ENCODE results near the gene JADE1.

GRCh38 chr4:128837198-128837597 lies 27.7 kb downstream of the JADE1 start:
- no peak for TF ChIP-seq ZNF274 (IDR thresholded peaks at IDR 0.05; ENCODE audit: low read depth, low read length)
- TF ChIP-seq YY1 (IDR thresholded peaks at IDR 0.05; ENCODE audit: insufficient read depth, insufficient read length) = no peak
